T-helper 1 cell treated with Interleukin-12 subunit alpha and Interleukin-12 subunit beta and Interleukin-4 antibody, amounts not matched to agents 30 ng/mL and 1 ng/mL, for 36 hours (primary cell): ENCODE results near the gene OIP5. TPM values are rescaled to one million over a fixed set of nuclear protein-coding genes. Genes with fewer than 3 reads are reported as not detected.
"Not testable (repeated sequence)": the region's sequence is repeated elsewhere in the genome, so short reads cannot be mapped to it uniquely, and the experiment has no call there.

ENCODE experiments used
- intact Hi-C: fragments of 100-400 bp; cut with micrococcal nuclease; formaldehyde crosslinking; loops from one replicate; pipeline ENCODE4 v1.15.1; 2024
- total RNA-seq: library from RNA; stranded (reverse); gene quantifications from 2 replicates; pipeline ENCODE4 v1.2.3, GENCODE V29; 2022

The OIP5 gene
- total RNA-seq, 1 donor from 2014 or later, result 14.5 TPM

DNA sequence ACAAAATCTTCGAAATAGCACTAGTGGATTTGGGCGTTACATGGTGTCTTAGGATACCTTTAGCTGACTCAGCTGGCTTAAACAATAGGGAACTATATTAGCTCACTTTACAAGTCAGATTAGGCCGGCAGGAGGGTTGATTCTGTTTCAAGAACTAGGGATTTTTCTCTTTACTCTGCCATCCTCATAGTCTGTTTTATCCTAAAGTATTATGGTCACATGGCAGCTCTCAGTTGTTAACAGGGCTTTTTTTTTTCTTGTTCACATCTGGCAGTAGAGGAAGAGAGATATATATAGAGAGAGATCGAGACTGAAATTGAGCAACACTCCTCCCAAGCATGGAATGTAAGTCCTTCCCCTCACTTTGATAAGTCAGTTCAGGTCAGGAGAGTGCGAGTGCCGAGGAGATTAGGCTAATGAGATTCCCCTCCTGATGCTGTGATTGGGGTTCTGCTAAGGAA lies 68.5 kb downstream of the OIP5 start:
- intact Hi-C loops, result no loop called here

DNA sequence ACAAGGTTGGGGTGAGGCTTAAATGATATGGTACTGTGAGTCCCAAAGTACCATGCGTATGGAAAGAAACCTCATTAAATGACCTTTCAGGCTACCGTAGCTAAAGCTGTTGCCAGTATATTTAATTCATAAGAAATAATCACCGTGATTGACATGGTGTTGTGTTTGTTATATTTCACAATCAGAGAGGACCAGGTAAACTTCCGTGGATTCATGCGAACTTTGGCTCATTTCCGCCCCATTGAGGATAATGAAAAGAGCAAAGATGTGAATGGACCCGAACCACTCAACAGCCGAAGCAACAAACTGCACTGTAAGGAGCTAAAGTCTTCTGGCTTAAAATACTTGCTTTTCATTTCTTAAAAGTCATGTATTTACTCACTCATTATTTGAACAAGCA lies 69.8 kb downstream of the OIP5 start:
- intact Hi-C loops, result no loop called here

- intact Hi-C loops, result not testable (repeated sequence)
Measured at GRCh38 chr15:41260924-41261323, 71.5 kb downstream of the OIP5 start.

DNA sequence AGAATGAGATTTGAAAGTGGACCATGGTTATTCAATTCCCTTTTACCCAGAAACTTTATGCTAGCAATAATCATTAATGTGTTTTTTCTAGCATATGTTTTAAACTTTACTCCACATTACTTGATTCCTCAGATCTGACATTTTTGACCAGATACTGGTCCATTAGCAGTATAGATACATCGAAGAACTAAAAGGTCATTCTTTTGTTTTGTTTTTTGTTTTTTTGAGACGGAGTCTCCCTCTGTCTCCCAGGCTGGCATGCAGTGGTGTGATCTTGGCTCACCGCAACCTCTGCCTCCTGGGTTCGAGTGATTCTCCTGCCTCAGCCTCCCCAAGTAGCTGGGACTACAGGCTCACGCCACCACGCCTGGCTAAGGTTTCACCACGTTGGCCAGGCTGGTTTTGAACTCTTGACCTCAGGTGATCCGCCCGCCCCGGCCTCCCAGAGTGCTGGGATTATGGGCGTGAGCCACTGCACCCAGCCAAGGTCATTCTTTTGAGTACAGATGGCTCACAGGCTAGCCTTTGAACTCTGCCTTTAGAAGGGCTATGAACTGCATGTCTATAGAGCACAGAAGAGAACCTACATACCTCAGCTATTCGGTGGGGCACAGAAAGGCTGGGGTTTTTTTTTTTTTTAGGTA lies 72.7 kb downstream of the OIP5 start:
- intact Hi-C loops, result no loop called here

Other genes with a start within 250 kb of the OIP5 start
- gene INO80, start 216.3 kb downstream of the OIP5 start, total RNA-seq, result 35.2 and 40.5 TPM in 2 replicates
- not detected in 2 replicates for gene EXD1, start 101.8 kb downstream of the OIP5 start, total RNA-seq
- 71.6 and 72.9 TPM in 2 replicates for gene CHP1, start 101.3 kb downstream of the OIP5 start, total RNA-seq
- 170 and 176 TPM in 2 replicates for gene NUSAP1, start 290 bp upstream of the OIP5 start, total RNA-seq
- 17.1 and 19.6 TPM in 2 replicates for gene NDUFAF1, start 69.9 kb upstream of the OIP5 start, total RNA-seq
- 39.8 and 43.9 TPM in 2 replicates for gene RTF1, start 84.5 kb upstream of the OIP5 start, total RNA-seq
- gene ITPKA, start 161.3 kb upstream of the OIP5 start, total RNA-seq, result 1.1 and 2.1 TPM in 2 replicates
- gene LTK, start 181.2 kb upstream of the OIP5 start, total RNA-seq, result 0.49 and 0.78 TPM in 2 replicates
- 41.3 and 45.3 TPM in 2 replicates for gene RPAP1, start 211.7 kb upstream of the OIP5 start, total RNA-seq
- gene TYRO3, start 226.6 kb upstream of the OIP5 start, total RNA-seq, result 0.71 and 1.5 TPM in 2 replicates